Measurements from ENCODE around the gene MCHR2.

The MCHR2 gene

DNA sequence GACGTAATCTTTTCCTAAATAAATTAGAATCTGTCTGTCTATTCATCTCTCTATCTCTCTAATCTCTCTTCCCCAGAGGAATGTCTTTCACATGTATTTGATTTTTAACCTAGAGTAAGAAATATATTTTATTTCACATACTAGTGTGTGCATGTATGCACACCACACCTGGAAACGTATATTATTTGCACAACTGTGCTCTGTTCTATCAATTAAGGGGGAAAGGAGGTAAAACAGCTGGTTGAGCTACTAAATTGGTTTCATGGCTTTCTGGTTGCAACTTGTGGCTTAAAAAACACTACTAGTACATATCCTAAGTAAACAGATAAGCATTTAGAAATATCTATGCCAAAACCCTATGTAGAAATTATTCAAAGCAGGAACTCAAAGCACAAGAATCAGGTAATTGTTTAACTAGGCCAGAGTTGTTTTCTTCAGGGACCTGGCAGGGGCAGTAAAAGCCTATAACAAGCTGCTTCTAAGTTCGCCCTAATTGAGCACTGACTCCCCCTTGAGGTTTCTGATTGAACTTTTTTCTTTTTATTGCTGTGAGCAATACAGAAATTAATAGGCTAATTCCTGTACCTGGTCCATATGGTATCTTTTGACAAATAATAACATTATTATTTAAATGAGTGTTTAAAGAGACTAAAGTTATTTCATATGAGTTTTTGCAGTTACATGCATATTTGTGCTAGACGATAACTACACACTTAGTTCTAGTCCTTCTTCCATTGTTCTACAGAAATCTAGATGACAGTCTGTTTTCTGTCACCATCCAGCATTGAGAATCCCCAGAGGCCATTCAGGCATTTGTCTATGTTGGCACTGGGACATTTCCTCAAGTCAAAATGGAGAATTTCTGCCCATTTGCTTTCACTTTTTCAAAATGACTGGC lies 88.6 kb downstream of the MCHR2 start:
- DNase-seq = peak; percentile 10 to 47 (median 46)

DNA sequence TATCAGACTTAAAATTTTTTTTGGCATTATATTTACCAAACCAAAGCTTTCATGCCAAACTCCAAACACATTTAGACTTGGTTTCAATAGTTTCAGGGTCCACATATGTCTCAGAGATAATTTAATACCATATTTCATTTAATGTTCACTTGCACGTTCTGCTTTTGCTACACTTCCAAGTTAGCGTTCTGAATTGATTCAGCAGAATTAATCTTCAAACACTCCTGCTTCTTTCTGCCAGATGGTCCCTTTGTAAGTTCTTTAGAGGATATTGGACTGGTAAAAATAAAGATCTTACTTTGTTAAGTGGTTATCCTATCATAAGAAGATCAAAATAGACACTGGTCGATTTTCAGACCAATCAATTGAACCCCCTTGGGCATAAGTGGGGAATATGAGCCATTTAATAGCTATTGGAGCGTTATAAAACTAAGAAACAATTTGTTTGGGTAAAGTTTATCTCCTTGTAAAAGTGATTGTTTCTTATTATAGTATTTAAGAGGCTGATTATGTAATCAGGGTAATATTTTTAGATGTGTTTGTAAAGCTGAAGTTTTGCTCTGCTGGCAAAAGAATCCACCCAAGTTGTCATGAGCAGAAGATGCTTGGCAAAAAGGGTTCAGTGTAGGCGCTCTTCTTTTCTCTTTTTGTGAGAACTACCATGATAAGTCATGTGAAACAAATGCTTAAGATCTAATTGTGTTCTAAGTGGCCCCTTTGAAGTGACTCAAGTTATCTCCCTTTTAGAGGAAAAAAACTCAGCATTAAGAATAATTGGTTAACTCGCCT lies 92.2 kb downstream of the MCHR2 start:
- DNase-seq = no peak

DNA sequence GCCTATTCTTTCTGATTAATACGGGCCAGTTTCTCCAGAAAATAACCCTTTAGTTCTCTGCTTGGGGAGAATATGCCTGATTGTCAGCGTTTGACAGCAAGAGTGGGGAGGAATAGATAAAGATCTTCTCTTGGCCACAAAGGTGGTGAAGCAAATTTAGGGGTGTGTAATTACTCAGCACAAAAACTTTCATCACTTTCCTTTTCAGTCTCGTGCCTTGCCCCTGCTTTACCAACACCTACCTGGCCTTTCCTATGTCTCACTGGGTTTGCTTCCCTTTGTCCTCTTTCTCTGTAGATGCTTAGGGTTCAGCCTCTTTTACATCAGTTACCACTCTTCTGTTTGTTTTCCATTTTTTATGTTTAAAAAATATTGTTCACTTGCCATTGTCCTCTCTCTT lies 99.2 kb downstream of the MCHR2 start:
- DNase-seq = no peak

DNA sequence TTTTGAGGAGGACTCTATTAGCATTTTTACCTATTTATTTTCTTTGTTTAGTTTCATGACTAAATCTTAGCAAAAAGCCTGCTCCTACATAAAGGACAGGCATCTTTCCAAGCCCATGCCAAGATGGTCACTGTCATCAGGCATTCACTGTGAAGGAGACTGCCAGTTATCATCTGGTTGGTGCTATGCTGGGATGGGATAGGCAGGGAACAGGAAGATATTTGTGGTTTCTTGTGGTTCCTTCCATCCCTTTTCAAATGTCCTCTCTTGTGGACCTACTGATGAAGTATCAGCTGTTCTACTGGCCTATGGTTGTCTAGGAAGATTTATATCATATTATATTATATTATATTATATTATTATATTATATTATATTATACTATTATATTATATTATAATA lies 107.0 kb downstream of the MCHR2 start:
- DNase-seq = no peak

DNA sequence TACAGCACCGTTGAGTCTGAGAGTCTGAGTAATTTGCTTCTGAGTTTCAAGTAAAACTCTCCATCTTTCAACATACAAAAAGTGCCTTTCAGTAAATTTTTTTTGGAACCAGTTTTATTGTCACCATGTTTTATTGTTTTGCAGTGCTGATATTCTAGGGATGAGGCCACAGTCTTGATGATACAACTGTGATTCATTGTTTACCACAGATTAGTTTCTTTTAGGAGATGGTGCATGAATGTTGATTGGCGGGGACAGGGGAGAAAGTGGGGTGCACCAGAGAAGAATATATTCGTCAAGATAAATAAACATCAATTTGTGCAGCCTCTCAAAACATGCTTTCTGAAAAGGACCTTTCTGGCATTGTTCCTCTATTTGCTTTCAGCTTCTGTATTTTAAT lies 109.0 kb downstream of the MCHR2 start:
- no peak for DNase-seq

DNA sequence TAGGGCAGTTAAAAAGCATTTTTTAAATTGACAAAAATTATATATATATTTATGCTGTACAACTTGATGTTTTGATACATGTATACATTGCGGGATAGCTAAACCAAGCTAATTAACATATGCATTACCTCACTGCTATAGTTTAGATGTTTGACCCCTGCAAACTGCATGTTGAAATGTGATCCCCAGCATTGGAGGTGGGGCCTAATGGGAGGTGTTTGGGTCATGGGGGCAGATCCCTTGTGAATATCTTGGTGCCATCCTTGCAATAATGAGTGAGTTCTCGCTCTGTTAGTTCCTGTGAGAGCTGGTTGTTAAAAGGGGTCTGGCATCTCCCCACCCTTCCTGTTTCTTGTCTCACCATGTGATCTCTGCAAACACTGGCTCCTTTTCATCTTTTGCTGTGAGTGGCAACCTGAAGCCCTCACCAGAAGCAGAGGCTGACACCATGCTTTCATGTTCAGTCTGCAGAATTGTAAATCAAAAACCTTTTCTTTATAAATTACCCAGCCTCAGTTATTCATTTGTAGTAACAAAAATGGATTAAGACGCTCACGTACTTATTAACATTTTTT lies 111.8 kb downstream of the MCHR2 start:
- DNase-seq = no peak

DNA sequence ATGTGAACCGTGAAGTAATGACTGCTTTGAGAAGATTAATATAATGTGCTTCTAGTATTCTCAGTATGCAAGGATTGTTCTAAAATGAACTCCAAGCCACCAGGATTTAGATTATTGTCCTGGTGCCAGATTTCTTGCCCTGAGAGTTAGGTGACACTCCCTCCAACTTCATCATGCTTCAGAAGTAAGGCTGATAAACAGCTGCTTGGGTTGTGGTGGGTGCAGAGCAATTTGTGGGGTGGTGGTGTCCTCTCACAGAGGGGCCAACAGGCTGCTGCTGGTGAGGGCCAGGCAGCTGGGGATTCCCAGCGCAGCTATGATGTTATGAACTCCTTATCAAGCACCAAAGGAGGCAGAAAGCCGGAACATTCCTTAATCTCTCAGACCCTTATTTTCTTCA lies 114.6 kb downstream of the MCHR2 start:
- no peak for DNase-seq

DNA sequence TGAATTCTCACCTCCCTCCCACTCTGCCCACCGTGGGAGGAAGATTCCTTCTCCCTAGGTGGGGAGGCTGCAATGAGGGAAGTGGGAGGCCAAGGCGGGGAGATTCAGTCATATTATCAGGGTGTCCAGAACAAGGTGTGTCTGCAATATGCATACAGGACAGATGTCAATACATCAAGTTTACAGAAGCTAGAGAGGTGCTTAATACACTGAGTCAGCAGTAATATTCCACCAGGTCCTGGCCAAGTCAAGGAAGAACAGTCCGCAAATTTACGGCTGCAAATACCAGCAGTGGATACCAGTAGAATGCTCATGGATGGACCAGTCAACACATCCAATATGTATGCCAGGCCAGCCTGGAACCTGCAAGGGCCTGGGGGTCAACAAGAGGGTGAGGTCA lies 119.0 kb downstream of the MCHR2 start:
- no peak for DNase-seq

DNA sequence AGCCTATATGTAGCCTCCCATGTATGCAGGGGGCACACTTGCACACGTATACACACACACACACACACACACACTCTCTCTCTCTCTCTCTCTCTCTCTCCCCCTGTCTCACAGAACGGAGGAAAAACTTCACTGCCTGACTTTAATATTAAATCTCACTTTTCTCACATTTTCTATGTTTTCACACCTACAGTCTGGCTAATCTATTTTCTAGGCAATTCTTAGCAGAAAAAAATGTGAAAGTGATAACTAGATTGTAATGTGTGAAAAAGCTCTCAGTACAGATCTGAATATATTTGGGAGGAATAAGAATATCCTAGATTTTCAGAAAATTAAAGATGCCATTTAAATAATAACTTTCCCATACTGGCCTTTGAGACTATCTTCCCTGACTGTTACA lies 120.9 kb downstream of the MCHR2 start:
- DNase-seq = no peak

DNA sequence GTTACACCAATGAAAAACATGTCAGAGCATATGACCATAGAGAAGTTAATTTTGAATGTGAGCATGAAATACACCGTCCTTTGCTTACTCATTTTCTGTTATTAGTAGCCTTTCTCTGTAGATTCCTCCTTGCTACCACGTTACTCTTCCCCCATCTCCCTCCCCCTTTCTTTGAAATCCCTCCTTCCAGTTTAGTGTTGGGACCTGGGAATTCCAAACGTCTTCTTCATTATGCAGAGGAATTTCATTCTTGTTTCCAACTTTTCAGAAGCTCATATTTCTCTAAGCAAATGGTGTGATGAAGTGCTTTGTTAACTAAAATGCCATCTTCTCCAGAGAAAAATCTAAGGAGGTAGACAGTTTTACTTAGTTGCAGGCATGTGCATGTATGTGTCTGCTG lies 122.4 kb downstream of the MCHR2 start:
- DNase-seq = no peak
